Stimulated activated CD8-positive, alpha-beta memory T cell treated with anti-CD3 and anti-CD28 coated beads, Interleukin-4, amount 100 ng/mL, for 24 hours (primary cell): ENCODE measurements around the gene OSBPL8.

Source experiments
- DNase-seq: peaks from one replicate; pipeline ENCODE4 v3.0.0-alpha.2; 2020; ENCODE audit warnings: low read depth

Gene OSBPL8, protein sequence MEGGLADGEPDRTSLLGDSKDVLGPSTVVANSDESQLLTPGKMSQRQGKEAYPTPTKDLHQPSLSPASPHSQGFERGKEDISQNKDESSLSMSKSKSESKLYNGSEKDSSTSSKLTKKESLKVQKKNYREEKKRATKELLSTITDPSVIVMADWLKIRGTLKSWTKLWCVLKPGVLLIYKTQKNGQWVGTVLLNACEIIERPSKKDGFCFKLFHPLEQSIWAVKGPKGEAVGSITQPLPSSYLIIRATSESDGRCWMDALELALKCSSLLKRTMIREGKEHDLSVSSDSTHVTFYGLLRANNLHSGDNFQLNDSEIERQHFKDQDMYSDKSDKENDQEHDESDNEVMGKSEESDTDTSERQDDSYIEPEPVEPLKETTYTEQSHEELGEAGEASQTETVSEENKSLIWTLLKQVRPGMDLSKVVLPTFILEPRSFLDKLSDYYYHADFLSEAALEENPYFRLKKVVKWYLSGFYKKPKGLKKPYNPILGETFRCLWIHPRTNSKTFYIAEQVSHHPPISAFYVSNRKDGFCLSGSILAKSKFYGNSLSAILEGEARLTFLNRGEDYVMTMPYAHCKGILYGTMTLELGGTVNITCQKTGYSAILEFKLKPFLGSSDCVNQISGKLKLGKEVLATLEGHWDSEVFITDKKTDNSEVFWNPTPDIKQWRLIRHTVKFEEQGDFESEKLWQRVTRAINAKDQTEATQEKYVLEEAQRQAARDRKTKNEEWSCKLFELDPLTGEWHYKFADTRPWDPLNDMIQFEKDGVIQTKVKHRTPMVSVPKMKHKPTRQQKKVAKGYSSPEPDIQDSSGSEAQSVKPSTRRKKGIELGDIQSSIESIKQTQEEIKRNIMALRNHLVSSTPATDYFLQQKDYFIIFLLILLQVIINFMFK

GRCh38 chr12:76559400-76560085 is at the start of gene OSBPL8:
OSBPL8 (minus strand) TSS chr12:76559771; CDS start chr12:76487551, 72,220 bp downstream.
- peak; percentile 97 for DNase-seq

DNA sequence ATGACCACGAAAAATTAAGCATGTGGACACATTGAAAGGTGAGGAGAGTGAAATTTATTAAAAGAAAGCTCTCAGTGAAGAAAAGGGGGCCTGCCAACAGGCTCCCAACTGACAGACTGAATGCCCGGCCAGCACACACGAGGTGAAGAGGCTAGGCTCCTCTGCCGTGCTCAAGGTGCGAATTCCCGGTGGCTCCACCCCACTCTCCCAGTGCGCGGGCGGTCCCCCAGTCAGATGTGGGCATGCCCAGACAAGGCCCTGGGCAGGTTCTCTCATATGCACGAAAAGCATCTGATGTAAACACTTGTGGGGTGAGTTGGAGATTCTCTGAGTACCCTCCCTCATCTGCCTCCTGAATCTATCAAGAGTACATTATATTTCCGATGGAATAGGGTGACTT is 48.5 kb upstream of the OSBPL8 start:
- DNase-seq, result no peak

DNA sequence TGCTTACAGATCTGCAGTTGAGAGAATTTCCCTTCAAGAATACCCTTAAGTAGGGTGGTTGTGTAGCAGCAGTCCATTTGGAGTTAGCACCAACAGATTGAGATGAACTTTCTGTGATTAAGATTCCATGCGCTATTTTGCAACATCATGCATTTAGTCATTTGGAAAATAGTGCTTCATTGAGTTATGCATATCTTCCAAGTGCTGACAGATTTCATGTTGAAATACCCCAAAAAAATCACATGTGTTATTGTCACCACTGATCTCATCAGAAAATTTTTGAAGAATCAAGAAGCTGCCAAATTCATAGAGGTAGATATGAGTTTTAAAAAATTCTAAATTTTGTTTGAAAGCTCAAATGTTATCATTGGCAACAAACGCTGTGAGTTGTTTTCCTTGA is 35.5 kb upstream of the OSBPL8 start:
- DNase-seq, result no peak

DNA sequence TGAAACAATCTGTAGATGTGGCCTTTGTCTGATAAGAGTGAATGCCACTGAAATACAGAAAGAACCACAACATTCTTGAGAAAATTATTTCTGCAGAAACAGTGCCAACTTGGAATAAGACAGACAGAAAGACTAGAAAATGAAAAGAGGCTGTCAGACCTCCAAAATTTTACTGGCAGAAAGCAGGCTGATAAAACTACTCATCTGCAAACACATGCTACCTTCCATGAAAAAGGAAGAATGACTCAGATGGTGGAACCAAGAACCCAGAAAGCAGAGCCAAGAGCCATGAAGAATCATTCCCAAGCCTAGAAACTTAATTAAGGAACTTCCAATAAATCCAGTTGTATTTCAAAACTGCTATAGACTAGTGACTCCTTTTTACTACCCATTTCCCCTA is 31.9 kb upstream of the OSBPL8 start:
- no peak for DNase-seq

- no peak for DNase-seq
These were observed 30.6 kb upstream of the OSBPL8 start for GRCh38 chr12:76590131-76590530.

DNA sequence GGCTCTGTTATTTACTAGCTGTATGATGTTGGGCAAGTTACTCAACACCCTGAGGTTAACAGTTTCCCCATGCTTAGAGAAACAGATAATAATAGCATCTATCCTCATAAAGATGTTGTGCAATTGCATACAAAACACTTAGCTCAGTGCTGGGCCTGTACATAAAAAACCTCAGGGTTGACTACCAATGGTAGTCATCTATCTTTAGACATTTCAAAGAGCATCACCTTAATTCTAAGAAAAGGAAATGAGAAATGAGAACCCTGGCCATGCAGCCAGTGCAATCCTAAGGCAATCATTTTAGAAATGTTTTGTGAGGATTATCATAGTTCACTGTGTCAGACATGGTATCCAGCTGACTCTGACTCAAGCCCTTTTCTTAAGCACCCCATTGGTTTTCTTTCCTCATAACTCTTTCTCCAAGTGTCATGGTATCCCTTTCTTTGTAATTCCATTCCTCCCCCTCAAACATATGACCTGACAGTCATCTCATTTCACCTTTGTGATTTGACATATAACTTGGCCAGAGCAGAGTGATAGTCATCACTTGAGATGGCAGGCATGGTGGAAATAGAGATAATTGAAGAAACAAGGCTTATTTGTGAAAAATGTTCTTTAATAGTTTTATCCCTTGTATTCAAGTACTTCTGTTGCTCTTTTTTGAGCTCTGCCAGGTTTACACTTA is 29.5 kb upstream of the OSBPL8 start:
- DNase-seq, result no peak

DNA sequence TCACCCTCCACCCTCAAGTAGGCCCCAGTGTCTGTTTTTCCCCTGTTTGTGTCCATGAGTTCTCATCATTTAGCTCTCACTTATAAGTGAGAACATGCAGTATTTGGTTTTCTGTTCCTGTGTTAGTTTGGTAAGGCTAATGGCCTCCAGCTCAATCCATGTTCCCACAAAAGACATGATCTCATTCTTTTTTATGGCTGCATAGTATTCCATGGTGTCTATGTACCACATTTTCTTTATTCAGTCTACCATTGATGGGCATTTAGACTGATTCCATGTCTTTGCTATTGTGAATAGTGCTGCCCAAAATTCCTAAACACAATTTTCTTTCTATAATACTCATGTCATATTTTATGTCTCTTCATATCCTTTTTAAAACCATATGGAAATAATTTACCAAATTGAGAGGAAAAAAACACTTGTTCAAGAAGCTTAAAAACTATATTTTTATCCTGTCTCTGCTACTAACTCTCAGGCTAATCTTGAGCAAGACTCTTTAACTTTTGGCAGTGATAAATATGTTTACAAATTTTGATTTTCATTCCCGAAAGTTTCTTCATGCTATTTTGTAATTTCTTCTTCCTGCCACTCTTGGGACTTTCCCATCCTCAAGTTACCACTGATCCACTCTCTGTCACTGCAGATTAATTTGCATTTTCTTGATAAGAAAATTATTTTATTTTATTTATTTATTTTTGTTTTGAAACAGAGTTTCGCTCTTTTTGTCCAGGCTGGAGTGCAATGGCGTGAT is 28.0 kb upstream of the OSBPL8 start:
- DNase-seq, result no peak

GRCh38 chr12:76586764-76587395 is 27.3 kb upstream of the OSBPL8 start:
- DNase-seq, result no peak

GRCh38 chr12:76583301-76583700 is 23.7 kb upstream of the OSBPL8 start:
- no peak for DNase-seq

- DNase-seq, result no peak
These were observed 14.3 kb upstream of the OSBPL8 start for GRCh38 chr12:76573840-76574373.

DNA sequence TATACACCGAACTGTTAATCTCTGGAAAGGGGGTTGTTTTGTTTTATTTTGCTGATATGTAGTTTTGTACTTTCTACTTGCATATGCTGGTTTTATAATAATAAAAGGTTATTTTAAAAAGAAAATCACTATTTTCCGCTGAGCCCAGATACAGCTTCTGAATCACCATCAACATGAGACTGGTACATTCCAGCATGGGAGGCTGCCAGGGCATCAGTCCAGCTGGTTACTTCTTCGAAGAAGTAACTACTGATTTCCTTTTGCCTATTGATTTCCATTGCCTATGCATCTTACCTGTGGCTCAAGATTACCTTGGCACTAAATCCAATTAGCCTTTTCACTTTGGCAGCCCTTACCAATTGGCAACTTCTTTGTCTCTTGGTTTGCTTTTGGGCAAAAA is 11.7 kb upstream of the OSBPL8 start:
- DNase-seq, result no peak

DNA sequence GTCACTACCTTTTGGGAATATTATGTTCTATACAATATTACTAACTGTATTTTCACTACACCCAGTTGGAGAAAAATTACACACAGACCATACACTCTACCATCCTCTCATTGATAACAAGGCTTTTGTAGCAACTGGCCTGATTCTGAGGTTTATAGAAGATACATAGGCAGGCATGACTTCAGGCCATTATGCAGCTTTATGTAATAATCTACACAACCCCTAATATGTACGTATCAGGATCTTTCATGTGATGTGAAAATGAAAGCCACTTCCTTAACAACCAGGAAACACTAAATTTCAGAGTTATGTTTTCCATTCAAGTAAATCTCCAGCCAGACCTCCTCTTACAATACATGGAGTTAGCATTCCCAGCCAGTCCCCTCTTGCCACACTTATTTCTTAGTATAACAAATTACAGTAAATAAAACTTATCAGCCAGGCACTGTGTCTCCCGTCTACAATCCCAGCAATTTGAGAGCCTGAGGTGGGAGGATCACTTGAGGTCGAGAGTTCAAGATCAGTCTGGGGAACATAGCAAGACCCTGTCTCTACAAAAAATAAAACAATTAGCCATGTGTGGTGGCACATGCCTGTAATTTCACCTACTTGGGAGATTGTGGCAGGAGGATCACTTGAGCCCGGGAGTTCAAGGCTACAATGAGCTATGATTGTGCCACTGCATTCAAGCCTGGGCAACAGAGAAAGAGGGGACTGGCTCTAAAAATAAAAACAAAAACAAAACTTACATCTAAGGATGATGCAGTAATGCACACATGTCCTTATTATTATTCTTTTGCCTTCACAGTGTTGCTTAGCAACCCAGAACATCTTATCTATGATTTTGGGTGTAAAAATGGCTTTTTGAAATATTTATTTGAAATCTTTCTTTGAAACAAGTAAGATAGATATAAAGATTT is 10.4 kb upstream of the OSBPL8 start:
- DNase-seq, result no peak

DNA sequence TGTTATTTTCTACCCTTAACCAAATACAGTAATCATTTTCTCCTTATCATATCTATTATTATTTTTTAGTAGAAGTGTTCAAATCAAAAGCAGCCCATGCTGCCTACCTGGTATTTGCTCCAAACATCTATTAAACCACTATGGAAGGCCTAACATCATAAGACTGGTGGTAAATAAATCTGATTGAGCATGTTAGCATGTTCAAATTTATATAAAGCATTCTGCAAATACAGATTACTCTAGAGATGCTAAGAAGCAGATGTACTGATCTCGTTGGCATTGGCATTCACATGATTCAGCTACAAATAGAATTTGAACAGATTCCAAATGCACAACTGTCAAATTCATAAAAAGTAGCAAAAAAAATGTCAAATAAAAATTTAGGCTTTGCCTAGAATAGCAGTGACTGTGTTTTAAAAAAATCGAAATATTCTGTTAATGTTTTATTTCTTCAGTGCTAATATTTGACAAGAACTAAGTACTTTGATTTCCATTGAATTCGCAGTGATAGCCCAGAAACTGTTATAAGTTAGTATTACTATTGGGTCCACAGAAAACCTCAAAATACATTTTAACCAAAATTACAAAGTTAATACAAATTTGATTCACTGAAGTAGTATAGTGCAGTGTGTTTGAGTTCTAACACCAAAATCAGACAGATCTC is 9.4 kb upstream of the OSBPL8 start:
- no peak for DNase-seq

DNA sequence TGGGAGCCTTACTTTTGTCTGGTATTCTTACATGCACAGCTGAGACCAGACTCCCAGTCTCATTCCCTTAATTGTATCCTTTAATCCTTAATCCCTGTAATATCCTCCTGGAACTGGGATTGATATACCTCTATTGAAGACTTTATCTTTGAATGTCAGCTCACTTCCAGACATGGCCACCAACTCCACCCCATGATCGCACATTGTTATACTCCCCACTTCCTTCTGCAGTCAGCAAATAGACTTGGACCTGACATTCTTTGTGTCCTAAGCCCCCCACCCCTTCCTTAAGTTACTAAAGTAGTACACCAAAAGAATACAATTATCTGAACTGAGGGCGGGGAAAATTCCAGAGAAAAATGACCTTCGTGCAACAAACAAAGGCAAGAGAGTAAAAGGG is 8.6 kb upstream of the OSBPL8 start:
- DNase-seq, result no peak

- no peak for DNase-seq
These were observed 3.5 kb upstream of the OSBPL8 start for GRCh38 chr12:76563061-76563460.

DNA sequence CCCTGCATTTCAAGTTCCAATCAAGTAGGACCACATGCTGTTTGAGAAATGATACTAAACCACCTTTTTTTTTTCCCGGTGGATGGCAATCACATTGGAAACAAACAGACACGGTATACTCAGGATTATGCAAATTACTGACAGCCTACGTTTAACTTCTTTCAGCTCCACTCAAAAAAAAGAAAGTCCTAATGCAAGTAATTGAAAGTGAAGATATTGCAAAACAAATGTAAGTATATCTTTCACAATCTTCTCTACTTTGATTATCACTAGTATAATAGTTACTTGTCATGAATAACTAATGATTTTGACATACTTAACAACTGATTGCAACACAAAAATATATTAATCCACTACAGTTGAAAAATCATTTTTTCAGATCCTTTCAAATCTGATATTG is 2.6 kb upstream of the OSBPL8 start:
- DNase-seq, result no peak

DNA sequence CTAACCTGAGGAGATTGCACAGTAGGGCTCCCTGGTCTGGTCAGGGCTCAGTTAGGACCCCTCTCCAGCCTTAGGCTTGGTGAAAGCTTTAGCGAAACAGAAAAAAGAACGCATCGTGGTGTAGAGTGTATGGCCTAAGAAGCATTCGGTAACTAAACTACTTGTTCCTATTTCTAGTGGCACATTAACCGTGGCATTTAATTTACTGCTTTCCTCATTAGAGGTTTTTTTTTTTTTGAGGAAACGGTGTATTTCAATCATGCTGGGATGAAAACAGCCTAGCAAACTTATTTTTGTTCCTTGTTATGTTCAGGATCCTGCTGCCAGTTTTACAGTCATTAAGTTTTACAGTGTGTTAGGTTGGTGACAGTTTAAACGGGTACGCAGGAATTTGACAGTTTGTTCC is 518 bp upstream of the OSBPL8 start:
- no peak for DNase-seq

DNA sequence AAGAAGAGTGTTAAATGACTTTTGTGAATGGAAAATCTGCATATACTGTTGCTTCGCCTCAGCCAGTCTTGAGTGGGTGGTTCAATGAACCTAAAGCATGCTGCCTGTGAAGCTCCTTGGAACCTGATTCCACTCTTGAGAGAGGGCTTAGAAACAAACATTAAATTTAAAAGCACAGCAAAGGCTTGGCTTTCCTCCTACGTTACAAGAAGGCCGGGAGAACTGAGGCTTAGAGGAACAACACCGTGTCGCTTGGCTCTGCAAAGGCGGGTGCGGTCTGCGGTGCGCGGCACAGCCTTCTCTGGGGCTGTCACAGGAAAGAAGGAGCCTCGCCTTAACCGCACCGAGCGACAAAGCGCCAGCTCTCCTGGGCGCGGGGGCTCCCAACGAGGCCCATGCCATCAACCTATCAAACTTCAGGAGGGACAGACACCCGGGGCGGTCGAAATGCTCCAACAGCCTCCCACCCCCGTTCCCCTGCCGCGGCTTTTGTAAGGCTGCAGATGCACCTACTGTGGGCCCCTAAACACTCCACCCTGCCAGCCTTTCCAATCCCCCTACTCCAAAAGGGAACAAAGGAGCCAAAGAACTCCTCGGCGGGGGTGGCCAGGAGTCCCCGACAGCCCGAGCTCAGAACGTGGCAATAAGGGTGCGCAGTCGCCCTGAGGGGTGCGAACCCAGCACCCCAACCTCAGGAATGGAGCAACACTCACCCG is 729 bp downstream of the OSBPL8 start:
- DNase-seq, result peak; percentile 70
